GM18951 (cell line): ENCODE measurements around the gene RTN4RL1.

Experiments used
- POLR2A ChIP-seq: IDR thresholded peaks from 4 replicates; pipeline ENCODE4 v1.6.1; 2011; ENCODE audit warnings: mild to moderate bottlenecking; ENCODE audit not compliant: insufficient read length, insufficient read depth; ENCODE audit errors: extremely low read depth
- in situ Hi-C: fragments of 300-500 bp; cut with MboI; formaldehyde crosslinking; loops from one replicate; pipeline ENCODE4 v1.12.0; 2022; ENCODE audit warnings: low sequenced_read_pairs, mixed read lengths, inconsistent platforms; ENCODE audit not compliant: unreplicated experiment

Gene RTN4RL1

DNA sequence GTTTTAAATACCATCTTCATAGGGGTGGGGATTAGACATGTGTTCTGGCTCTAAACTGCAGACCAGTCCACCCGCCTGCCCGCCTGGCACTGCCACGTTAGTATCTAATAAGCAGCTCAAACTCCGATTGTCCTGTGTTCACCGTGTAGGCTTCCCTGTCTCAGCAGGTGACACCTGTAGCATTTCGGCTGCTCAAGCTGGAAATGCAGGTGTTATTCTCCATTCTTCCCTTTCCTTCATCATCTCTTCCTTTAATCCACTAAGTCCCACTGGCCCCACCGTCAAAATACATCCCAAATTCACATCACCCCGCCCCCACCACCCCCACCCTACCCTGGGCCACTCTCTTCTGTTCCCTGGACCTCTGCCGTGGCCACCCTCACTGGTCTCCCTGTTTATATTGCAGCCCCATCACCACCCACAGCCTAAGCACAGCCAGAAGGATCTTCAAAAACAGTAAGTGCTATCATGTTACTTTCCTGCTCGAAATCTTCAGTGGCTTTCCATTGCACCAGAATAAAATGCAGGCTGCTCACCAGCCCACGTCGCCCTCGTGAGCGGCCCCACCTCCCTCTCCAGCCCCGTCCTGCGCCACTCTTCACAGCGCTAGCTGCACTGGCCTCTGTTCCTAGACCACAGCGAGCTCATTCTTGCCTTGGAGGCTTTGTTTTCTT, 65.1 kb downstream of the RTN4RL1 start:
- in situ Hi-C loops: no loop called here
- TF ChIP-seq POLR2A: no peak

DNA sequence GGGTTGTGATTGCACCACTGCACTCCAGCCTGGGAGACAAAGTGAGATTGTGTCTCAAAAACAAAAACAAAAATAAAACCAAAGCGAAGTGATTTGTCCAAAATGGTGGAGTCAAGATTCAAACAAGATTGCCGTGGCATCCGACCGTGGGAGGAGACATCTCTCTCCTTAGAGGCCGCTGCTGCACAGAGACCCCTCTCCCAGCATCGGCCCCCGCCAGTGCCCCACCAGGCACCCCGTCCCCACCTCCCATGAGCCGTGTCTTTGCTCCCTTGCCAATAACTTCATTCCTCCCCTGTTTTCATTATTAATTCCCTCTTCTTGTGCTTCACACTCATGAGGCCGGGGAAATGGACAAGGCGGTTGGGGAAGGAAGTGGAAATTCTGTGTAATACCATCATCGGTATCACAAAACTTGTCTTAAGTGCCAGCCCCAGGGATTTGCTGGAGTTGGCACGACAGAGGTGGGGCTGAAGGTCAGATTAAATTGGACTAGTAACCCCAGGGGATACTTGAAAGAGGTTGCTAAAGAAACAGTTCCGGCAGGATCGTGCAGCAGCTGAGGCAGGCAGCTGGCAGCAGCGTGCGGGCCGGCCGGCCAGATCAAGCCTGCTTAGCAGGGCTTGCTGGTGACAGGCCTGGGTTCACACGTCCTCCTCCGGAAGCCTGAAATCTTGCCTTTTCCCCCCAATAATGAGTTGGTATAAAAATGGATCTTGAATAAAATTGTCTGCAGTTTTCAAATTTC, 66.8 kb downstream of the RTN4RL1 start:
- in situ Hi-C loops: no loop called here
- no peak for TF ChIP-seq POLR2A

DNA sequence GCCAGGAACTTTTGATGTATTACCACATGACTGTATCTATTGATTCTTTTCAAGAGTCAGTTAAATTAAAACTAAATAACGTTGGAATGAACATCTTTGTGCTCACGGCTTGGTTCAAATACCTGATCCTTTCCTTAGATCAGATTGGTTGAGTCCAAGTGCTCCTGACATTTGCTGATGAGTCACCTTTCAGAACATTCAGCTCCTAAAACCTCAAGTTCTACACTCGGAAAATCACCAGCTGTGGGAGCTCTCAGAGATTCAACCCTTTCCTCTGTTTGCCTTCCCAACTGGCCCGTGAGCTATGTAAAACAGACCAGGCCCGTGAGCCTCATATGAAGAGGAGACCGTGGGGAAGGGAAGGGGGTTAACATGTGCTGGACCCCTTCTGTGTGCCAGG, 68.1 kb downstream of the RTN4RL1 start:
- TF ChIP-seq POLR2A: no peak
- in situ Hi-C loops: no loop called here

DNA sequence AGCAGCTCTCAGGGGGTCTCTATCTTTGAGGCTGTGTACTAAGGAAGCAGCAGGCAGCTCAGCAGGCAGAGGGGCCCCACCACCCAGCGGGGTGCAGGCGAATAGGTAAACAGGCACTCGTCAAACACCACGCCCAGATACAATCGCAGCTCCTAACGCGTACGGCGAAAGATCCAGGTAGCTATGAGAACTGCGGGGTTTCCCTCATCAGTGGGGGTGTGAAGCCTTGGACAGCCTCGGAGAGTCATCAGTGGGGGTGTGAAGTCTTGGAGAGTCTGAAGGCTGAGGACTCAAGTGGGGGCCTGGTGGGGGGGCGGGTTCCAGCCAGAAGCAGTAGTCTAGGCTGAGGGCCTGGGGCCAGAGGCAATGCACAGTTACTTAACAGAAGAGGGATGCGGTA, 69.0 kb downstream of the RTN4RL1 start:
- TF ChIP-seq POLR2A: no peak
- in situ Hi-C loops: no loop called here

DNA sequence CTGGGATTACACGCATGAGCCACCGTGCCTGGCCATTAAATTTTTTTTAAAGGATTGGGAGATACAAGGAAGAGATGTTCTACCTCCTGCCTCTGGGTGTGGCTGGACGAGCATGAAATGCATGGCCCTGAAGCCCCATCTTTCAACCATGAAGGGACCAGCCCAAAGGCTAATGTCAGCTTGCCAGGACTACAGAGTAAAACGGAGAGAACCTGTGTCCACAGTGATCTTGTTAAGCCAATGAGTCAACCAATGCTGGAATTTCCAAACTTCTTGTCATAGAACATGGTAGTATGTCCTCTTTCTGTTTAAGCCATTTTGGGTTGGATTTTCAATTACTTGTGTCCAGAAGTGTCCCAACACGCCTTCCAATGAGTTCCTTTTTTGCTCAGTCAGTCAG, 71.3 kb downstream of the RTN4RL1 start:
- in situ Hi-C loops: no loop called here
- no peak for TF ChIP-seq POLR2A

DNA sequence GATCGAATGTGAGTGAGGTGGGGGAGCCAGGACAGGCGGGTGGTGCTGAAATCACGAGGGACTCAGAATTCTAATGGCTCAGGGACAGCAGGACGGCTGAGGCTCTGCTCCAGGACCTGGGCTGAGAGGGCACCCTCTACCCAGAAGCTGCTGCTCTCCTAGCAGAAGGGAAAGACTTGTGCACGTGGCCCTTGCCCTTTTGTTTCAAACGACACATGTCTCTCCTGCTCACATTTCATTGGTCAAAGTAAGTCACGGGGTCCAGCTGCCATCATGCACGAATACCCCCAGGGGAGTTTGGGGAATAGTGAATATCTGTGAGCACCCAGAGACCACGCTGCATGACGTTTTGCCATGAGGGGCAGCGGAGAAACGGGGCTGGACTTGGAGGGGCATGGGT, 73.2 kb downstream of the RTN4RL1 start:
- TF ChIP-seq POLR2A: no peak
- in situ Hi-C loops: no loop called here

DNA sequence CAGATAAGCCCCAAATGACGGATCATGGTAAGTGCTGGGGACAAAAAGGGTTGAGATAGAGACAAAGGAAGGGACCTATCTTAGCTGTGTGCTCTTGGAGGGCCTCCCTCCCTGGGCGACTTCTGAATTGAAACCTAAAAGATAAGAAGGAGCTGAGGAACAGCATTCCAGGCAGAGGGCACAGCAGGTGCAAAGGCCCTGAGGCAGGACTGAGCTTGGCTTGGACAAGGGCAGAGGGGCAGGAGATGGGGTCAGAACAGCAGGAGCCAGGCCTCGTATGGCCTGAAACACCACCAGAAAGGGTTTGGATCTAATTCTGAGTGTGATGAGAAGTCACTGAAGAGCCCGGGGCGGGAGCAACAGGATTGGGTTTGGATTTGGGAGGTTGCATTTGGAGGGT, 75.4 kb downstream of the RTN4RL1 start:
- TF ChIP-seq POLR2A: no peak
- in situ Hi-C loops: no loop called here

DNA sequence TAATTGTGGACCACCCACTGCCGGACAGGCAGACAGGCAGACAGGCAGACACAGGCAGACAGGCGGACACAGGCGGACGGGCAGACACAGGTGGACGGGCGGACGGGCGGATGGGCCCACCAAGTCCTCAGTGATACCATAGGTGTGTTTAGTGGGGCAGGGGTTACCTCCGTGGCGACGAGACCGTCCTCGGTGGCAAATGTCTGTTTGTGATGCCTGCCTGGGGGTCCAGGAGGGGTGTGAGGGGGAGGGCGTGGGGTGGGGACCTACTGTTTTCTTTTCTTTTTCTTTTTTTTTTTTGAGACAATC, 76.7 kb downstream of the RTN4RL1 start:
- TF ChIP-seq POLR2A: no peak
- in situ Hi-C loops: no loop called here

DNA sequence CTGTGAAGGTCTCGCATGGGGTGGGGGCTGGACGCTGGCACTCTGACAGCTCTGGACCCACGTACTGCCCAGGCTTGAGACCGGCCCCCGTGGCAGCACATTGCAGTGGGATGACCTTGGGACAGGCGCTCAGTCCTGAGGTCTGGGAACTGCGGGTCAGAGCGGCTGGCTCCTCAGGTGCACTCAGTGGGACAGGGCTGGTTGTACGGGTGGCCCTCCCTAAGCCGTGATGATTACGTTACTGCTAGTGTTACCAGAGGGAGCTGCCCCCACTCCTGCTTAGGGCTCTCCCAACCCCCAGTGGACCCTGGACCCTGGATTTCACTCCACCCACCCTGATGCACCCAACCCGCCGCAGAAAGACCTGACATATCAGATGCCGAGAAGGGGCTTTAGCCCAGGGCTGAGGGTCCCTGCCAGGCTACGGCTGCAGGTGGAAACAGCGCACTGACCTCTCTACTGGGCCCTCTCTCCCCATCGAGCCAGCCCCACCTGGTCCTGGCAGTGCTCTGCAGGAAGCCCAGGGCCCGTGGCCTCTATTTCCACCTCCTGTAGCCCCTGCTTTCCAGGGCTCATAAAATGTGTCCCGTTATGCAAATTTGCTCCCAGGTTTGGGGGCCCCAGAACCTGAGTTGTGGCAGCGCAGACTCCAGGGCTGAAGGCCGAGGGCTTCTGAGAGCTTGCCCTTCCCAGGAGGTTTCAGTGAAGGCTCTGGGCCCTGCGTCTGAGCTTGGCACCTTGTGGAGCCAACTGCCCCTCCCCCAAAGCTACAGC, 77.2 kb downstream of the RTN4RL1 start:
- TF ChIP-seq POLR2A: no peak
- in situ Hi-C loops: no loop called here

DNA sequence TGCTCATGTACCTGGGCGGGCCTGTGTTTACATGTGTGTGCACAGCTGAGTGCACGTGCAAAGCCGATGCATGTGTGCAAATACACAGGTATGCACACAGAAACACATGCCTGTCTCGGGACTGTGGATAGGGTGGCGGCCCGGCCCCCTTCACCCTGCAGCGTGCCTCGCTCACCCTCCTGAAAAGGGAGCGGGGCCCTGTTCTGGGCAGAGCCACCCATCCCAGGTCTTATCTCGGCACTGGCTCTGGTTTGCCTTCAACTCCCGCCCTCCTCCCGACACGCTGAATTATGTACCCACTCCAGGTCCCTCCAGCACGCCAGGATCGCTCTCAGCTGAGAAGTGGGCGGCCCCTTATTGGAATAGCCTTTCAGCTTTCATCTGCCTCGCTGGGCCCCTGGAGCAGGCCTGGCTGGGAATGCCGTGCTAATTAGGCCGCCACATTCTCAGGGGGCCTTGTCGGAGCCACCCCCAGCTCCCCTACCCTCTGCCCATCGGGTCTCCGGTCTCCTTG, 77.8 kb downstream of the RTN4RL1 start:
- TF ChIP-seq POLR2A: no peak
- in situ Hi-C loops: no loop called here

DNA sequence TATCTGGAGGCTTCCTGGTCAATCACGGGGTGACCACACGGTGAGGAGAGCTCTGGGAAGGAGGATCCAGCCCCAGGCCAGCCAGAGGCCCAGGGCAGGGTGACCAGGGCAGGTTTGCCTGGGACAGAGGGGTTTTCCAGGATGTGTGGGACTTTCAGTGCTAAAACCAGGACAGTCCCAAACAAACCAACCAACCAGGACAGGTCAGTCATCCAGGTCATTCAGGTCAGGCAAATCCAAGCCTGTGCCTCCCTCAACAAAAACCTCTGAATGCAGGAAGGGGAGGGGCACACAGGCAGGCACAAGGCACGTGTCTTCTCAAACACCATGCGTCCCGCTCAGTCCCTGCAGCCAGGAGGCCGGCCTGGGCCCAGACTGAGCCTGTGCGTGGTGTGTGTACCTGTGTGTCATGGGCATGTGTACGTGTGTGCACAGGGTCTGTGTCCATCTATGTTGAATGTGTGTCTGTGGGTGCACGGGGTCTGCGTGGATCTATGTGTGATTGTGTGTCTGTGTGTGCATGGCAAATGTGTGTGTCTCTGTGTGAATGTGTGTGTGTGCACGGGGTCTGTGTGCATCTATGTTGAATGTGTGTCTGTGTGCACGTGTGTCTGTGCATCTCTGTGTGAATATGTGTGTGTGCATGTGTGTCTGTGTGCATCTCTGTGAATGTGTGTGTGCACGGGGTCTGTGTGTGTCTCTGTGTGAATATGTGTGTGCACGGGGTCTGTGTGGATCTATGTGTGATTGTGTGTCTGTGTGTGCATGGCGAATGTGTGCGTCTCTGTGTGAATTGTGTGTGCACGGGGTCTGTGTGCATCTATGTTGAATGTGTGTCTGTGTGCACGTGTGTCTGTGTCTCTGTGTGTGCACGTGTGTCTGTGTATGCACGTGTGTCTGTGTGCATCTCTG, 78.9 kb downstream of the RTN4RL1 start:
- no peak for TF ChIP-seq POLR2A
- in situ Hi-C loops: no loop called here

DNA sequence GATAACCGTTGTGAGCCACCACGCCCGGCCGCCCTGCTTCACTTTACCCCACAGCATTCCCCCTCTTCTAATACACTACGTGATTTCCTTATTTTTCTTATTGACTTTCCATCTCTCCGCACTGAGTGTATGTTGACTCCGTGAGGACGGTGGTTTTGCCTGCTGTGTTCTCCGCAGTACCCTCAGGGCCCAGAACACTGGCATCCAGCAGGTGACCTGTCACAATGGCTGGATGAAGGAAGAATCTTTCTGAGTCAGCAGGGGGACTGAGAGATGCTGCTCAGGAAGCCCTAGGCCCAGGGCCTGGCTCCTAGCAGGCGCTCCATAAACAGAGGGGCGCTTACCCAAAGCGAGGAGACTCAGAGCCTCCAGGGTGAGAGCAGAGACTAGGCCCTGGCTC, 79.5 kb downstream of the RTN4RL1 start:
- in situ Hi-C loops: no loop called here
- TF ChIP-seq POLR2A: no peak

DNA sequence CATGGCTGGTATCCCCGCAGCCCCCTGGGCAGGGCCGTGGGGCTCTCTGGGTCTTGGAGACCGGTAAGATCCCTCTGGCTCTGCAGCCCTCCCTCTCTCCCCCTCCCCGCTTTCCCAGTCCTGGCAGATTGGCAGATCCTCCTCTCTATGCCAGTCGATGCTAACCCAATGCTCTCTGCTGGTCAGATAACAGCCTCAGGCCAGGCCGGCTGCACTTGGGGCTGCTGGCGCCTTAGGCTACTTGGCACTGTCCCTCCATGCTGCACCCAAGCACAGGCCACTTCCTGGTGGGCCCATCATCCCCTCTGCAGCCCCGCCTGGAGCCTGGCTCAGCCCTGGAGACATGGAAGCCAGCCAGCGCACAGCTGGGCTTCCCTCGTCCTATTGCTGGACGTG, 81.7 kb downstream of the RTN4RL1 start:
- in situ Hi-C loops: no loop called here
- no peak for TF ChIP-seq POLR2A
